DND-41 (cell line): ENCODE results near the gene PEMT.

ENCODE experiments used
- ATAC-seq: fragments of 200-7000 bp; cut with Tn5 transposase; 3 replicates; pipeline ENCODE4 v1.9.1; 2021; ENCODE audit warnings: low read depth; ENCODE audit not compliant: insufficient read depth
- DNase-seq: peaks from one replicate; pipeline ENCODE4 v3.0.0-alpha.2; 2020
- H2AFZ ChIP-seq: 2 replicates; pipeline ENCODE4 v1.6.0; 2012; ENCODE audit warnings: low read depth, low read length
- H3K27ac ChIP-seq: 2 replicates; pipeline ENCODE4 v1.5.1; 2012; ENCODE audit warnings: low read length, inconsistent platforms
- H3K27me3 ChIP-seq: fragments of 200-600 bp; sonication (generic); 2 replicates; pipeline ENCODE4 v1.6.0; 2012; ENCODE audit warnings: low read length, mild to moderate bottlenecking, inconsistent platforms; ENCODE audit not compliant: insufficient read depth, poor library complexity
- H3K36me3 ChIP-seq: 2 replicates; pipeline ENCODE4 v1.5.1; 2012; ENCODE audit warnings: low read length, inconsistent platforms; ENCODE audit not compliant: insufficient read depth
- H3K4me1 ChIP-seq: 2 replicates; pipeline ENCODE4 v1.5.1; 2012; ENCODE audit warnings: mild to moderate bottlenecking, low read length; ENCODE audit not compliant: insufficient read depth
- H3K4me2 ChIP-seq: 2 replicates; pipeline ENCODE4 v1.6.0; 2012; ENCODE audit warnings: mild to moderate bottlenecking, moderate library complexity, low read length, inconsistent platforms; ENCODE audit not compliant: insufficient read depth
- H3K4me3 ChIP-seq, 2 experiments: fragments of 200-600 bp in 1 of 2; shearing (Covaris generic) in 1 of 2; 2 replicates each; pipeline ENCODE4 v1.5.1; 2012 to 2016; ENCODE audit warnings: inconsistent platforms in 2 of 2, low read length in 2 of 2, mild to moderate bottlenecking in 2 of 2, low read depth in 1 of 2, moderate library complexity in 1 of 2
- H3K79me2 ChIP-seq: 2 replicates; pipeline ENCODE4 v1.6.0; 2012; ENCODE audit warnings: low read length, inconsistent platforms; ENCODE audit not compliant: insufficient read depth
- H3K9ac ChIP-seq: 2 replicates; pipeline ENCODE4 v1.6.0; 2012; ENCODE audit warnings: low read depth, mild to moderate bottlenecking, inconsistent platforms, low read length, moderate library complexity
- H3K9me3 ChIP-seq: 2 replicates; pipeline ENCODE4 v1.5.1; 2012; ENCODE audit warnings: low read length, moderate library complexity, mild to moderate bottlenecking, inconsistent platforms; ENCODE audit not compliant: insufficient read depth, severe bottlenecking
- H4K20me1 ChIP-seq: 2 replicates; pipeline ENCODE4 v1.6.0; 2012; ENCODE audit warnings: low read length; ENCODE audit not compliant: insufficient read depth
- EZH2 ChIP-seq: IDR thresholded peaks from 3 replicates; pipeline ENCODE4 v1.6.1; 2012; ENCODE audit warnings: borderline replicate concordance, low read depth, mild to moderate bottlenecking, moderate library complexity, low read length, inconsistent platforms; ENCODE audit not compliant: severe bottlenecking
- TF ChIP-seq, protein P1 (sequence below): IDR thresholded peaks from 2 replicates; pipeline ENCODE4 v1.5.1; 2012; ENCODE audit warnings: borderline replicate concordance, low read length, moderate library complexity, mild to moderate bottlenecking; ENCODE audit not compliant: poor library complexity, severe bottlenecking; ENCODE audit errors: extremely low read depth

Gene PEMT

GRCh38 chr17:17532991-17533390 lies 58.5 kb downstream of the PEMT start:
- Histone ChIP-seq H3K4me3 (no peak overlapping the region), H3K4me2 (no peak overlapping the region), H2AFZ (no peak overlapping the region), H3K27ac (no peak overlapping the region), H3K27me3 (no peaks in the 10 kb centered on the region), H3K79me2 (no peaks in the 10 kb centered on the region; the same call in 1 of the 2 replicates), H3K4me1 (no peaks in the 10 kb centered on the region), H3K36me3 (no peaks in the 10 kb centered on the region), H3K9me3 (no peaks in the 10 kb centered on the region), H3K9ac (no peak overlapping the region), H4K20me1 (peaks cover 10% of the 10 kb centered on the region; the same call in 1 of the 2 replicates)
- TF ChIP-seq EZH2 = no peak
- TF ChIP-seq, protein P1, sequence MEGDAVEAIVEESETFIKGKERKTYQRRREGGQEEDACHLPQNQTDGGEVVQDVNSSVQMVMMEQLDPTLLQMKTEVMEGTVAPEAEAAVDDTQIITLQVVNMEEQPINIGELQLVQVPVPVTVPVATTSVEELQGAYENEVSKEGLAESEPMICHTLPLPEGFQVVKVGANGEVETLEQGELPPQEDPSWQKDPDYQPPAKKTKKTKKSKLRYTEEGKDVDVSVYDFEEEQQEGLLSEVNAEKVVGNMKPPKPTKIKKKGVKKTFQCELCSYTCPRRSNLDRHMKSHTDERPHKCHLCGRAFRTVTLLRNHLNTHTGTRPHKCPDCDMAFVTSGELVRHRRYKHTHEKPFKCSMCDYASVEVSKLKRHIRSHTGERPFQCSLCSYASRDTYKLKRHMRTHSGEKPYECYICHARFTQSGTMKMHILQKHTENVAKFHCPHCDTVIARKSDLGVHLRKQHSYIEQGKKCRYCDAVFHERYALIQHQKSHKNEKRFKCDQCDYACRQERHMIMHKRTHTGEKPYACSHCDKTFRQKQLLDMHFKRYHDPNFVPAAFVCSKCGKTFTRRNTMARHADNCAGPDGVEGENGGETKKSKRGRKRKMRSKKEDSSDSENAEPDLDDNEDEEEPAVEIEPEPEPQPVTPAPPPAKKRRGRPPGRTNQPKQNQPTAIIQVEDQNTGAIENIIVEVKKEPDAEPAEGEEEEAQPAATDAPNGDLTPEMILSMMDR = no peak
- DNase-seq (no peak), ATAC-seq (no peak)

DNA sequence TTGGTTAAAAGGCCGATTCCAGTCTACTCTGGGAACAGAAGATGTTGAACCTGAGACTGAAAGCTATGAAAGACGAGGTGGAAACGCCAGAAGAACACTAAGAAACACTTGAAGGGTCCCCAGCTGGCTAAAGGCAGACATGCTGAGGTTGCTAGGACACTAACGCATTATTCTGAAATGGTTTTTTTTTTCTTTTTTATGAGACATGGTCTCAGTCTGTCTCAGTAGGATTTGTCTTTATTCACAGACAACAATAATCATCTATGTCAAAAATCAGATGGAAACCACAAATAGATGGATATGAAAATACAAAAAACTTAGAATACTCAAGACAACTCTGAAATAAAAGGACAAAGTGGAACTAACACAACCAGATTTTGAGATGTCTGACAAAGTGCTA lies 60.4 kb downstream of the PEMT start:
- H4K20me1 ChIP-seq = peaks cover 13% of the 10 kb centered on the region; the same call in 1 of the 2 replicates
- H3K9me3 ChIP-seq = no peaks in the 10 kb centered on the region
- no peaks in the 10 kb centered on the region for H3K27me3 ChIP-seq
- ATAC-seq (no peak), DNase-seq (no peak)
- H3K9ac ChIP-seq = no peak overlapping the region
- H3K4me2 ChIP-seq = no peak overlapping the region
- H3K27ac ChIP-seq = no peak overlapping the region
- no peak overlapping the region for H2AFZ ChIP-seq
- H3K79me2 ChIP-seq = no peaks in the 10 kb centered on the region; the same call in 1 of the 2 replicates
- no peaks in the 10 kb centered on the region for H3K36me3 ChIP-seq
- no peak overlapping the region for H3K4me3 ChIP-seq
- H3K4me1 ChIP-seq = no peaks in the 10 kb centered on the region
- TF ChIP-seq, protein P1 = no peak
- no peak for TF ChIP-seq EZH2

DNA sequence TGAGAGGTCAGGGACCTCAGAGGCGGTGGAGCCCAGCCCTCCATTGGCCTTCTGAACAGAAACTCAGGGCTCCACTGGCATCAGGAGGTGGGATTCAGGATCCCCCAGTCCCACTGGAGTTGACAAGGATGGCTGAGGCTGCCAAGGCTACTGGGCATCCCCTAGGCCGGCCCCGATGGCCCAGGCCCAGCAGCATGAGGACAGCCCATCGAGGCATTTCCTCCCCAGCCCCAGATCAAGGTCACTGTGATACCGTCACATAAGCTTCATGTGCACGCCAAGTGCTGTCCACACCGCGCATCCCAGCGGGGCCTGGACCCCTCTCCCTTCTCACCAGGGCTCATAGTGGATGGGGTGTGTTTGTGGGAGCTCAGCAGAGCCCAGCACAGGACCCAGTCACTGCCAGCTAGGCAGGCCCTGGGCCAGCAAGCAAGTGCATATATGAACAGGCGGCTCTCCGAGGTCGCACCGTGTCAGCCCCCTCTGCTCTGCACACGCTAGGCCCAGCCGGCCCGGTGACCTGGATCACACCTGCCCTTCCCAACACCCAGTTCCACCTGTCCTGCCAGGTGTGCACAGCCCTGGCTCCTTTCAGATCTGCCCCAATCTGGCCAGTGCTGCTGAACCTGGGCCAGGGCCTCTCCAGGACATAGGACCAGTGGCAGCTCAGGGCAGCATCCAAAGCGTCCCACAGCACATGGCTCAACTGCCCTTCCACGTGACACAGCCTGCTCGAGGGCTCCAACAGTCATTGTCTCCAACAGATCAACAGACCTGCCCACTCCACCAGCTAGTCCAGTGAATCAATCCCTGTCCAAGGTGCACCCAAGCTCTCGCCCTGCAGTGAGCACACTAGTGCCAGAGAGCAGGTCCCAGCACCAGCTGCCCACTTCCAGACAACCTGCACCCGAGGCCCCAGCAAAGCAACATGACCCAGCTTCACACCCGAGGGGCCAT lies 62.5 kb downstream of the PEMT start:
- Histone ChIP-seq H3K27ac (no peak overlapping the region), H3K27me3 (no peaks in the 10 kb centered on the region), H3K4me1 (no peaks in the 10 kb centered on the region), H3K4me2 (no peak overlapping the region), H3K36me3 (no peaks in the 10 kb centered on the region), H3K9me3 (no peaks in the 10 kb centered on the region), H3K4me3 (no peak overlapping the region), H3K9ac (no peak overlapping the region), H2AFZ (no peak overlapping the region), H3K79me2 (no peaks in the 10 kb centered on the region; the same call in 1 of the 2 replicates), H4K20me1 (peaks cover 13% of the 10 kb centered on the region; the same call in 1 of the 2 replicates)
- ATAC-seq (no peak), DNase-seq (no peak)
- TF ChIP-seq EZH2 = no peak
- TF ChIP-seq, protein P1 = no peak
